ENCODE measurements around the gene SLC1A3.

DNA sequence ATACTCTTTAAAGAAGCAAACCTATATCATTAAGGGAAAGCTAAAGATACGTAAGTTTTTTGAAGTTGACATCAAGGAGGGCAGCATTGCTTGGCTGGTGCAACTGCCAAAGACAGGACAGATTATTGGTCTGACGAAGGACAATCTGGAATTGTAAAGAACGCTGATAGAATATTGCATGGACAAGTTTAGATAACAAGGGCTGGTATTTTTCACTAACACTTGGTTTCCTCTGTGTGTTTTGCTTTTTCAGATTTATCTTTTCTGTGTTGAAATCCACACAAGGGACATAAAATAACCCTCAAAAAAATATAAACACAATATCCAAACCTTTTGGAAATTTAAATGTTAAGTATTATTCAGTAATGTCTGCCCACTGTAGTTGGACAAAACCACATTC lies 39.7 kb downstream of the SLC1A3 start:
- TF ChIP-seq, protein P1, sequence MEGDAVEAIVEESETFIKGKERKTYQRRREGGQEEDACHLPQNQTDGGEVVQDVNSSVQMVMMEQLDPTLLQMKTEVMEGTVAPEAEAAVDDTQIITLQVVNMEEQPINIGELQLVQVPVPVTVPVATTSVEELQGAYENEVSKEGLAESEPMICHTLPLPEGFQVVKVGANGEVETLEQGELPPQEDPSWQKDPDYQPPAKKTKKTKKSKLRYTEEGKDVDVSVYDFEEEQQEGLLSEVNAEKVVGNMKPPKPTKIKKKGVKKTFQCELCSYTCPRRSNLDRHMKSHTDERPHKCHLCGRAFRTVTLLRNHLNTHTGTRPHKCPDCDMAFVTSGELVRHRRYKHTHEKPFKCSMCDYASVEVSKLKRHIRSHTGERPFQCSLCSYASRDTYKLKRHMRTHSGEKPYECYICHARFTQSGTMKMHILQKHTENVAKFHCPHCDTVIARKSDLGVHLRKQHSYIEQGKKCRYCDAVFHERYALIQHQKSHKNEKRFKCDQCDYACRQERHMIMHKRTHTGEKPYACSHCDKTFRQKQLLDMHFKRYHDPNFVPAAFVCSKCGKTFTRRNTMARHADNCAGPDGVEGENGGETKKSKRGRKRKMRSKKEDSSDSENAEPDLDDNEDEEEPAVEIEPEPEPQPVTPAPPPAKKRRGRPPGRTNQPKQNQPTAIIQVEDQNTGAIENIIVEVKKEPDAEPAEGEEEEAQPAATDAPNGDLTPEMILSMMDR (IDR thresholded peaks at IDR 0.05): no peak
- no peak for TF ChIP-seq POLR2AphosphoS5 (IDR thresholded peaks at IDR 0.05)
